Small intestine (tissue), 7 donors: Measurements from ENCODE around the gene HOMER3. TPM values are rescaled to one million over a fixed set of nuclear protein-coding genes. Genes with fewer than 3 reads are reported as not detected.

Experiments used
- DNase-seq, 2 donors: peaks; one replicate each; pipeline versions ENCODE4 v3.0.0 to v3.0.0-alpha.2; 2013
- FAIRE-seq: peaks from 2 replicates; lab custom pipeline; 2012; peaks lifted over from hg19 to GRCh38; lab: Jason Lieb, UNC
- H3K27ac ChIP-seq, 3 donors: one replicate each; pipeline ENCODE4 v1.5.1; 2013; ENCODE audit warnings: low read length in 2 of 3, mild to moderate bottlenecking in 2 of 3, control low read depth in 1 of 3, inconsistent platforms in 1 of 3, low read depth in 1 of 3, moderate library complexity in 1 of 3
- H3K27me3 ChIP-seq, 3 donors: one replicate each; pipeline ENCODE4 v1.6.1; 2013; ENCODE audit warnings: low read length in 3 of 3, inconsistent platforms in 1 of 3; ENCODE audit not compliant: control insufficient read depth in 3 of 3, insufficient read depth in 3 of 3
- H3K36me3 ChIP-seq, 3 donors: one replicate each; pipeline ENCODE4 v1.6.1; 2013; ENCODE audit warnings: low read length in 3 of 3, inconsistent platforms in 1 of 3, low read depth in 1 of 3, mild to moderate bottlenecking in 1 of 3, moderate library complexity in 1 of 3; ENCODE audit not compliant: control insufficient read depth in 3 of 3, insufficient read depth in 2 of 3
- H3K4me1 ChIP-seq, 3 donors: one replicate each; pipeline ENCODE4 v1.6.1; 2013; ENCODE audit warnings: low read length in 2 of 3, inconsistent platforms in 1 of 3, low read depth in 1 of 3, mild to moderate bottlenecking in 1 of 3, moderate library complexity in 1 of 3; ENCODE audit not compliant: control insufficient read depth in 3 of 3, insufficient read depth in 2 of 3
- H3K4me3 ChIP-seq, 3 donors: one replicate each; pipeline ENCODE4 v1.5.1; 2013; ENCODE audit warnings: low read length in 3 of 3, control low read depth in 1 of 3, inconsistent platforms in 1 of 3, low read depth in 1 of 3, mild to moderate bottlenecking in 1 of 3, moderate library complexity in 1 of 3
- H3K9me3 ChIP-seq, 2 donors: one replicate each; pipeline ENCODE4 v1.6.1; 2013; ENCODE audit warnings: low read depth in 1 of 2, low read length in 1 of 2; ENCODE audit not compliant: control insufficient read depth in 2 of 2, insufficient read depth in 1 of 2
- WGBS, 3 donors: extraction: QIAGEN DNeasy Blood & Tissue Kit; methylation state at CpG; one replicate each; pipeline ENCODE4 v1.1.7; 2013; 5-methylcytosine and 5-hydroxymethylcytosine counted together
- polyA plus RNA-seq, 4 donors: library from polyadenylated mRNA; stranded (reverse) in 3 of 4; unstranded in 1 of 4; fragments of 200-250 nt in 3 of 4; fragments of 120-200 nt in 1 of 4; gene quantifications; one replicate each; pipeline versions ENCODE4 v1.2.1 to v1.2.3, GENCODE V29; 2013
- donor health status: healthy with polysubstance abuse.
- donor health status: control.
- donor health status: control.
- donor health status: Bipolar disorder and iron deficiency.
- donor health status: healthy.

The HOMER3 gene
- polyA plus RNA-seq, 4 donors = 1.6 to 13.0 (median 10.7) TPM

DNA sequence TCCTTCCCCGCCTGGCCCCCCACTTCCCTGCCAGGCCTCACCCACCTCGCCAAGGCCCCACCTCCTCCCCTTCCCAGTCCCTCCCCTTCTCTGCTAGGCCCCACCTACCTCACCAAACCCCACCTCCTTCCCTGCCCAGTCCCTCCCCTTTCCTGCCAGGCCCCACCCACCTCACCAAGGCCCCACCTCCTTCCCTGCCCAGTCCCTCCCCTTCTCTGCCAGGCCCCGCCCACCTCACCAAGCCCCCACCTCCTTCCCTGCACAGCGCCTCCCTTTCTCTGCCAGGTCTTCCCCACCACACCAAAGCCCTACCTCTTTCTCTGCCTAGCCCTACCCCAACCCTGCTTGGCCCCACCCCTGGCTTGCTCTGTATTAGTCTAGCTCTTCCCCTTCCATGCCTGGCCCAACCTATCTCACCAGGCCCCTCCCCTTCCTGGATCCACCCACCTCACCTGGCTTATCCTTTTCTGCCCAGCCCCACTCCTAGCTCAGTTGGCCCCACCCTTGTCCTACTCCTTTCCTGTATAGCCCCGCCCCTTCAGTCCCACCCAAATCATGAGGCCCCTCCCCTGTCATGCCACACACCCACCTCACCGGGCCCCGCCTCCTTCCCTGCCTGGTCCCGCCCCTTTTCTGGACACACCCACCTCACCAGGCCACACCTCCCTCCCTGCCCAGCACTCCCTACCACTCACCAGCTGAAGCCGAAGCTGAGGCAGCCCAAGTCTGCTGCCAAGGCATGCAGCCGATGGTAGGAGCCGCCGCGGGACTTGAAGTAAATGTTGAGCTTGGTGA lies 61.2 kb downstream of the HOMER3 start:
- 40 to 71% (median 54%) methylated on average over 12 to 13 of the region's 13 CpGs for WGBS, 3 donors
- no peak for FAIRE-seq
- Histone ChIP-seq H3K9me3 (peaks cover 0 to 6% of the 10 kb centered on the region in 2 donors), H3K4me1 (peaks cover 0 to 2% (median 0%) of the 10 kb centered on the region in 3 donors), H3K4me3 (no peak overlapping the region), H3K27me3 (no peaks in the 10 kb centered on the region), H3K27ac (no peak overlapping the region), H3K36me3 (peaks cover 0 to 12% (median 0%) of the 10 kb centered on the region in 3 donors)
- peak in 1 of 2 donors; percentile 88 for DNase-seq

Other genes starting within 250 kb of the HOMER3 start
- gene COMP, start 149.9 kb downstream of the HOMER3 start, polyA plus RNA-seq = 1 to 10 TPM in 1 of 4 donors, under 1 TPM in 1, not detected in 2; 0.68 to 1.8 TPM
- gene UPF1, start 109.3 kb downstream of the HOMER3 start, polyA plus RNA-seq = 10 to 100 TPM; 37.6 to 55.1 (median 41.8) TPM
- 1 to 10 TPM in 2 of 4 donors, not detected in 2; 1.2 to 1.5 TPM for gene CERS1, start 45.1 kb downstream of the HOMER3 start, polyA plus RNA-seq
- gene COPE, start 21.8 kb downstream of the HOMER3 start, polyA plus RNA-seq = 100 to 1,000 TPM; 139 to 350 (median 270) TPM
- gene DDX49, start 21.5 kb downstream of the HOMER3 start, polyA plus RNA-seq = 10 to 100 TPM; 32.5 to 51.4 (median 48.6) TPM
- 10 to 100 TPM; 23.0 to 63.5 (median 33.4) TPM for gene SUGP2, start 92.3 kb upstream of the HOMER3 start, polyA plus RNA-seq
- 10 to 100 TPM; 17.4 to 25.1 (median 21.2) TPM for gene ARMC6, start 92.4 kb upstream of the HOMER3 start, polyA plus RNA-seq
- gene SLC25A42, start 122.8 kb upstream of the HOMER3 start, polyA plus RNA-seq = 10 to 100 TPM in 1 of 4 donors, 1 to 10 TPM in 3; 5.6 to 19.6 (median 9.4) TPM
- 10 to 100 TPM in 2 of 4 donors, 1 to 10 TPM in 2; 8.1 to 31.4 (median 18.1) TPM for gene TMEM161A, start 197.3 kb upstream of the HOMER3 start, polyA plus RNA-seq
- gene MEF2B, start 229.0 kb upstream of the HOMER3 start, polyA plus RNA-seq = 1 to 10 TPM in 3 of 4 donors, under 1 TPM in 1; 0.74 to 3.2 (median 2.0) TPM